ENCODE measurements around the gene PIK3R6.
"Not testable (repeated sequence)": the region's sequence is repeated elsewhere in the genome, so short reads cannot be mapped to it uniquely, and the experiment has no call there.

Gene PIK3R6

DNA sequence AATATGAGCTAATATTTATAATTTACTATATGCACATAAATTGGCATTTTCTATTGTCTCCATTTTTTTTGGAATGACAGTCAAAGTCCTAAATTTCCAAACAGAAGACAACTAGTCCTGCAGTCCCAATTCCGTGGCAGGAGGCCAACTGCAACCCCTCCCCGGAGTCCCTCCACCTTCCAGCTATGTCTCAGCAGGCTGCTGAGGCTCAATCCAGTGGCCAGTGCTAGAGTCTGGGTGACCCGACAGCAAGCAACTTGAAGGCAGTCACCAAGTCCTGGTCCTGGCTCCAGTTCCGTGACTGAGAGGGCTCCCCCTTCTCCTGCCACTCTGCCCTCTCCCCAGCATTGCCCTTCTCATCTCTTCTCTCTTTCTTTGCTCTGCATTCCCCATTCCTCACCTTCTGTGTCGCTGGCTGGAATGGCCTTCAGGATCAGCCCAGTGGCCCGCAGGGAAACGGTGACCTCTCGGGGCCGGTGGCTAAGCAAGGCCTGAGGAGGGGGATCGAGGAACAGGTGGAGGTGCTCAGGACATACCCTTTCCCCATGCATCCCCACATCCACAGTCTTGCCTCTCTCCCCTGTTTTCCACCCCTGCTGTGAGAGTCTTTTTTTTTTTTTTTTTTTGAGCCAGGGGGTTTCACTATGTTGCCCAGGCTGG is 45.9 kb downstream of the PIK3R6 start:
- DNase-seq: no peak

DNA sequence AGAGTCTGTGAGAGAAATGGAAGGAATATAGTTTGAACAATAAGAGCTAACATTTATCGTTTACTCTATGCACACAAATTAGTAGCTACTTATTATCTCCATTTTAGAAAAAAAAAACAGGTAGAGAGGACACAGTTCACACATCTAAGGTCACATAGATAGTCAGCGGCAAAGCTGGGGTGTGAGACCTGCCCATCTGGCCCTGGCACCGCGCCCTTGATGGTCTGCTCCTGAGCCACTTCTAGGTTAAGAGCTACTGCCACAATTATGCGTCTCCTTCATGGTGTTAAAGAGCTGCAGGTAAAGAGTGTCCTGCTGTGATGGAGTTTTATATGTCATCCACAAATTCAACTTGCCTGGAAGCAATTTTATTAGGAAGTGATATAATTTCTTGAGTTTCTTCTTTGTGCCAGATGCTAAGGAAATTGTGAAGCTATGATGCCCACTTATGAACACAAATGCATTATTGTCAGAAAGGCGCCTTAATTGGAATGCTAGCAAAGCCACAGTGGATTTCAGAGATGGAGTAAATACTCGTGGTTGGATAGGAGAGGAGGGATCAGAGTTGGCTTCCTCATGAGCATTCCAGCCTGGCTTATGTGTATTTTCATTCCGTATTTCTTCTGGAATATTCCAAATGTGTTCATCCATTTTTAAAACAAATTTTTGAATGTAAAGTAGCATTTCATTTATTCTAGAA is 47.0 kb downstream of the PIK3R6 start:
- DNase-seq: no peak

DNA sequence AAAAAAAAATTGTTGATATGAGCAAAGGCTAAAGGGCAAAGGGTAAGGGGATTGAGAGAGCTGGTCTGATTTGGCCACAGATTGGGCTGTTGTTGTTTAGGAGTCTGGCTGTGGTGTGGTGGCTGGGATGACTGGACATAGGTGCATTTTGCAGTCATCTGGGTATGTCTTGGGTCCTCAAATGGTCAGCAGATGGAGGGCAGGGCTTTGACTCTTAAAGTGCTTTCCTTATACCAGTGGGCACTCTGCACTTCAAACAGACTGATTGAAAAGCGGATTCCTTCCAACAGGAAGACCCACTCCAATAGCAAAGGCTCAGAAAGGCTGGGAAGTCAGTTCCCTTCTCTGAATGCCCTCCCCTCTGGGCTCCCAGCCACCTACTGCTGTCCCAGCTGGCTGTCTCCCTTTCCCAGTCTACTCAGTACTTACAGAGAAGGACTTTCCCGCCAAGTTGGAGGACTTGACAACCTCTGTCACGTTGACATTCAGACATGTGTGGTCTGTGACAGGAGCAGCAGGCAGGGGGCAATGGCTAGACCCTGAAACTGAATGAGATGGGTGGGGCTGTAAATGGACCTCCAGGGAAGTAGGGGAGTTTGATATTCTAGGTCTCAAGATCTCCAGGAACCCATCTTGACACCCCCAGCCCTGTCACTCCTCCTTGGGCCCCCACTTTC is 48.7 kb downstream of the PIK3R6 start:
- no peak for DNase-seq

DNA sequence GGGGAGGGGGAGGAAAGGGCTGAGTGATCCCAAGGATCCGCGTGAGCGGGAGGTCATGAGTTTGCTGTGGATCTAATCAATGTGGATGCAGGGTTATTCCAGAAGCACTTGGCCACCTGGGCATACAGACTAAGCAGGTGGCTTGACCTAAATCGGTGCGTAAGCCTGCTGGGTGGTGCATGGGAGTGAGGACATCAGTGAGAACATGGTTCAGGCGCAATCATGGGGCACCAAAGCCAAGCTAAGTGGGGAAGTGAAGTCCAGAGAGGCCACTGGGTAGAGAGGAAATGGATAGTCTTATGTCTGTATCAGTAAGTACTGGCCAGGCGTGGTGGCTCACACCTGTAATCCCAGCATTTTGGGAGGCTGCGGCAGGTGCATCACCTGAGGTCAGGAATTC is 49.4 kb downstream of the PIK3R6 start:
- no peak for DNase-seq

DNA sequence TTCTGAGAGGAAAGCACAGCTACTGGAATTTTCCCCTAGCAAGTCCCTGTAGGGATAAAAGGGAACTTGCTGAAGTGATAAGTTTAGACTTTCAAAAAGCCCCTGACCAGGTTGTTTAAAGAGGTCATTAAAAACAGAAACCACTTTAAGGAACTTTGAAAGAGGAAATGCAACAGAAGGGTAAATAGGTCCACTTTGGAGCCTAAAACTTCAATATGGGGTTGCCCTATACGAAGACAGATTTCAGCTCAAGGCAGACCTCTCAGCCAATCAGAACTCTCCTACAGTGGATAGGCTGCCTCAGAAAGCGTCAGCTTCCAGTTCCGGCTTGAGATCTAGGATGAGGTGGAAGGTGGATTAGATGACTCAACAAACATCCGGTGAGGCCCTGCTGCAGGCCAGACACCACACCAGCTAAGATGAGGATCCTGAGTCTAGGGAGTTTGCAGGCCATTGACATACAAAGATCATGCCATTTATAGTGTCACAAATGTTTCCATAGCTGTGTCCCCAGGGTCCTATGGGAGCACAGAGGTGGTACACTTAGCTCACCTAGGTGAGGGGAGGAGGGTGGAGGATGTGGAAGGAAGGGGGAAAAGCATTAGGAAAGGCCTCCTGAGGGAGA is 60.4 kb downstream of the PIK3R6 start:
- DNase-seq: no peak

DNA sequence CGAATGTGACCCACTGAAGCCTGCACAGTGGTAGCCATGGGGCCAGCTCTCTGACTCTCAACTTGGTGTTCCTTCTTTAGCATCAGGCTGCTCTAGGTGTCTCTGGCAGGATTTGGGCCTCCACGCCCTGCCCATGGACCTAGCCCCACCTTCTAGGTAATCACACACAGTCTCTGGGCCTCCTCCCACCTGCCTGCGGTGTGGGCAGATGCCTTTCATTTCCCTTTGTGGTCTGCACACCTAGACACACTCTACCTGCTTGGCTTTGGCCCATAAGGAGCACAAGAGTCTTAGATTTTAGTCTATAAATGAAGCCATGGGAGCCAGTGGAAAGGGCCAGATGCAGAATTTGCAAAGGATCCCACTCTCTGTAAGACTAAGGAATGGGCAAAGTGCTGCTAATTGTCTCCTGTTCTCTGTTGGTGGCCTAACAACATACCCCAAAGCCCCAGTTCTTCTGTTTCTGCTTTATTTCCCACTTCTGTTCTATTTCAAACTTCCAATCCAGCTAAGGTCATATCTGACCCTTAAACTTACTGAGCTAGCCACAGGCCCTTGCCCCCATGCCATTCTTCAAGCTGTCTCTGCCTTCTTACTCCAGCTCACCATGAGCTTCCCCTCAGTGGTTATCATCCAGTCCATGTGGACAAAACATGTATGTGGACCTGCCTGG is 61.1 kb downstream of the PIK3R6 start:
- DNase-seq: no peak

DNA sequence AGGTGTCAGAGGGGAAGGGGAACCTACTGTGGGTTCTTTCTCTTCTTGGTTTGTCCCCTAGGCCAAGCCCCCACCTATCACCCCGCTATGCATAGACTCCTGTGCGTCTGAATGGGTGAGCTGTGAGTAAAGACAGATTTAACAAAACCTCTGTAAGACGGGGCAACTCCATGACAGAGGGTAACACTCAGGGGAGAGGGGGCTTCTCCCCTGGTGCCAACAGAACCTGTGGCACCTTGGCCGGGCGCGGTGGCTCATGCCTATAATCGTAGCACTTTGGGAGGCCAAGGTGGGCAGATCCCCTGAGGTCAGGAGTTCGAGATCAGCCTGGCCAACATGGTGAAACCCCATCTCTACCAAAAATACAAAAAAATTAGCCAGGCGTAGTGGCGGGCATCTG is 62.1 kb downstream of the PIK3R6 start:
- not testable (repeated sequence) for DNase-seq

DNA sequence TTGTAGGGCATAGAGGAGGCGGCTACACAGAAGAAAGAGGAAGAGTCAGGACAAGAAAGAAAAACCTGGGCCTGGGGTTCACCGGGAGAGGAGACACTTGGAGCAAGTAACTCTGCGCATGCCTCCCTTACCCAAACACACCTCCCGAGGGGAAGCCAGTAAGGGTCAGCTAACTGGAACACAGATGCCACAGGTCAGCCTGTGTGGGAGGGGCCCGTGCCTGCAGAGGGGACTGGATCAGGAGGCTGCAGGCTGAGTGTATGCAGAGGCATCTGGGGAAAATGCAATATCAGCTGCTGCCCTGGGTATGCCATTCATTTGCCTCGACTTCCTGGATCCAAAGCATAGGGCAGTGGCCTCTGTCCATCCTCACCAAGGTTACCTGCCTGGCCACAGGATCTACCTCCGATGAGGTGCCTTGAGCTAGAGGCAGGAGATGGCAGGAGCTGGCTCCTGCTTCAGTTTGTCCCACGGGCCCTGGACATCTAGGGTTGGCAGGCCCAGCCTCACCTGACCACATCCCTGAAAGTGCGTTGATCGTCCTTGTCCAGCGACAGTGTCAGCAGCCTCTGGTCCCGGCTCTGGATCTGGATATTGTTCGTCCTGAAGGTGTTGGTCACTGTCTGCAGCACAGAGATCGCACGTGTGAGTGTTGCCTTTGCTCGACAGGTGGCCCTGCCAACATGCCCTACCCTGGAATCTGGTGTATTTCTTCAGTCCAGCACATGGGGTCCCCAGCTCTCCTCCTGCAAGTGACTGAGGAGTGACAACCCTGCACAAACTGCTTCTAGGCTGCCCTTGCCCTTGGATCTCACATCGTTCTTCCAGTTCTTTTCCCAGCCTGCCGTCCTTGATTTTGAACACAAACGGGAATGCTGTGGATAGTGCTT is 63.7 kb downstream of the PIK3R6 start:
- no peak for DNase-seq

DNA sequence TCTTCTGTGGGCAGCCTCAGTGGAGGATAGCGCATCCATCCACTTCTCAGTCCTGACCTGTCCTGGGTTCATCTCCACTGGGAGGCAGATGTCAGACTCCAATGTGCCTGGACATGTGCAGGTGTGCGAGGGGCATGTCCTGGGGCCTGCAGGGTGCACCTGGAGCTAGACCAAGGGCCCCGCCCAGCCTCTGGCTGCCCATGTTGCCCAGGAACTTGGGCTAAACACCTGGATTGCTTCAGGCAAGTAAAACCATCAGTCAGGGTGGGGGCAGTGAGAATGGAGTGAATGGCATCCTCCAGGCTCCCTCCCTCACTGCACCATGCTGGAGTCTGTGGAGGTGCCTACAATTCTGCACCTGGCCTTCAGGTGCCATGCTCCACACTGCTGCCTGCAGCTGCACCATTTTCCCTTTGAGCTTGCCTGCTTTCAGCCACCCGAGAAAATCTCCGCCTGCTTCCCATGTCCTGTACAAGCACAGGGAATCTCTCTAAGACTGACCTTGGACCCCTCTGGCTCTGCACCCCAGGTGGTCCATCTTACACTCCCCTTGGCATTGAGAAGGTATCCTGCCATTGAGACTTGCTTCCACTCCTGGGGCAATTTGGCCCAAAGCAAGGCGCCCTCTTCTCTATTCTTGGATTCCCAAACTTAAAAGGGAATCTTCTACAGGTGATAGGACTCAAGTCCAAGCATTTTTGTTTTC is 66.2 kb downstream of the PIK3R6 start:
- no peak for DNase-seq

DNA sequence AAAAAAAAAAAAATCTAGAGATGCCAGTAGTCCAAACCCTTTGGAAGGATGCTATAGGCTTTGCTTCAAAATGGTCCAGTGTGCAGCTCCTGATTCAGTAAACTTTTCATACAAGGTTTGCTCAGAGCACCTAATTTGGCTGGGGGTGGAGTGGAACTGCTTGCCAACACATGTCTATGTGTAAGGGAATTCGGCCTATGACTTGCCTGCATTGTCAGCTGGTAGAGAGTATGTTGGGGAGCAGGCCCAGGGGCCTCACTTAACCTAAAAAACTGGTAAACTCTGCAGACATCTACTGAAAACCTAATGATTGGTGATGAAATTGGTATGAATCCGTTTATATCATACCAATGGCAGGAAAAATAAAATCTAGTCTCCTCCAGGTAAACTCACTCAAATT is 66.8 kb downstream of the PIK3R6 start:
- no peak for DNase-seq

DNA sequence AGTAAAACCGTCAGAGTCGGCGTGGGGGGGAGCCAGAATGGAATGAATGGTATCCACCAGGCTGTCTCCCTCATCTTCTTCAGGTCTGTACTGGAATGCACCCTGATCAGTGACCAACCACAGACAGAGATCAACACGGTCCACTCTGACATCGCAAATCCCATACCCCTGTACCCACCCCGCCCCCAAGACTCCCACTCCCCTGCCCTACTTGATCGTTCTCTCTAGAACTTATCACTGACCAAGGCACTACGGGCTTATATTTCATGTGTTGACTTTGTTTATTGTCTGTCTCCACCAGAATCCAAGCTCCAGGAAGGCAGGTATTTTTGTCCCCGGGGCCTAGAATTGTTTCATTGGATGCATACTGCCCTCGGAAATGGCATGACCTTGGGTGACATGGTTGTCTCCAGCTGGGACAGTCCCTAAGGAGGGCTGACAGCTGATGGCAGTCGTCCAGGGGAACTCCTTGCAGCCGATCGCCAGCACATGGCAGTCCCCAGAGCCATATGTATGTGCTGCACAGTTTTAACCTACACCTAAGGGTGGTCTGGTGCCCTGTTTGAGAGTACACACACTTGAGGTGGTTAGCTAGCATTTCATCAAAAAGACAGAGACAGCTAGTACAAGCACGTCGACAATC is 67.8 kb downstream of the PIK3R6 start:
- no peak for DNase-seq

DNA sequence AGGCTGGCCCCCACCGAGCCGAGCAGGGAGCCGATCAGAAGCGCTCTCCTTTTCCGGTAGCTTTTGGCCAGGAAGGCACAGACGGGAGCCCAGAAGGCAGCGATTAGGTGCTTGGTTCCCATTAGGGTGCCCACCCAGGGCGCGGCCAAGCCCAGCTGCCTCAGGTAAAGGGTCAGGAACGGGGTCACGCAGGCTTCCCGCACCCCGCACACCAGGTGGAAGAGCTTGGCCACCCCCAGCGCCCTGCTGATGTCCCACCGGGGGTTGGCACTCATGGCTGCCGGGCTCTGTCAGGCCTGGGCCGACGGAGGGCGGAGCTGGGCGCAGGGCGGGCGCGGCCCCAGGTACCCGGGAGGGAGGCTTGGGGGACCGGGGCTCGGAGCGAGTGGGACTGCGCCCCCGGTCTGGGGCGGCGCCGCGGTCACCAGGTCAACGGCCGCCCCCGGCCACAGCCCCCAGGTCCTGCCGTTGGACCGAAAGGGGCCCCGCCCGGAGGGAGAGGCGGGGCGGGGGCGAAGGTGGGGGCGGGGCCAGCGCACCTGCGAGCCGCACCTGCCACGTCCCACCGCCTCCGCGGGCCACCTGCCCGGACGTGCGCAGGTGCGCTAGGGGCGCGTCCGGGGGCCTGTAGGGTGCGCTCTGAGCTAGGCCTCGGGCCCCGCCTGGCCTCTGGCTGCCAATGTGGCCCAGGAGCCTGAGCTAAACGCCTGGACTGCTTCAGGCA is 68.5 kb downstream of the PIK3R6 start, which contains the start of gene MFSD6L:
Gene MFSD6L, minus strand, starts transcription at position 520 of the 724 bp plus-strand sequence. Its CDS starts 245 bp downstream, at position 275.
- DNase-seq: peak; percentile 19

DNA sequence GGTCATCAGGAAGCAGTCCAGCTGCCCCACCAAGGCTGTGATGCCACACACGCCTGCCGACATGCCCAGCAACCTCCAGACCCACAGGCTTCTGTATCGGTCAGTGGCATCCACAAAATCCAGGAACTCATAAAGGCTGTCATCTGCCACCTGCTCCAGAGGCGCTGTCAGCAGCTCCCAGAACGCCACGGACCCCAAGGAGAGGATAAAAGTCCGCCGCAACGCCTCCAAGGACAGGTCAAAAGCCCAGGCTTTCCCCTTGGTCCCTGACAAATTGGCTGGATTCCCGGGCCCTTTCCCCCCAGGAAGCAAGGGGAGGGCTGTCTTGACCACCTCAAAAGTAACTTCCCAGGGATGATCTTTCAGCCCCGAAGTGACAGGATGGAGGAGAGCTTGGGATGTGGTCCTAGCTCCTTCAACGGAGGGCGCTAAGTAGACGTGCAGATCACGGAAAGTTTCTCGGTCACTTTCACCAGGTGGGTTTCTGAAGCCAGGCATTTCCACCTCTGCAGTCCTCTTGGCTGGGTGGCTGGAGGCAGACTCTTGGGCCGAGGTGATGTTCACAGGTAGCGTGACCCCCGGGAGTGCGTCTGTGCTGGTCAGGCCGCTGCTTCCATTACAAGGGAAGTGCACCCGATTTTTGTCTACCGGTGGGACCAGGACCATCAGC is 69.2 kb downstream of the PIK3R6 start:
- DNase-seq: no peak

DNA sequence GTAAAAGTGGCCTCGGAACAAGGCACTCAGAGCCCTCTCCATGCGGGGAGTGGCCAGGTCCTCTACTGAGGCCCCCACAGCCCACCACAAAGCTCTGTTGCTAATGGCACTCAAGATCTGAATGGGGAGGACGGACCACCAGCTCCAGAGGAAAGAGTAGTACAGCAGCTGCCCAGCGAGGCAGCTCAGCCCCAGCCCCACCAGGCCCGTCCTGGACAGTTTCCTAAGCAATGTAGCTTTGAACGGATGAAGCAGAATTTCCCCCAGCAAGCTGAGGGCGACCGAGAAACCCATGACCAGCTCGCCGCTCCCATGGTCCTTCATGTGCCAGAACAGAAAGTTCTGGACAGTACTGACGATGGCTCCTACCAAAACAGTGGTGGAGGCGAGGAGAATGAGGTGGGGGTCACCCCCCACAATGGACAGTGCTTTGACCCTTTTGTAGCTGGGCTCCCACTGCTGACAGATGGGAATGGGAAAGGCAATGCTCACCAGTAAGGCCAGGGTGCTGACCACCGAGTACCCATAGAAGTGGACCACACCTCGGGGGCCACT is 69.8 kb downstream of the PIK3R6 start:
- DNase-seq: no peak

DNA sequence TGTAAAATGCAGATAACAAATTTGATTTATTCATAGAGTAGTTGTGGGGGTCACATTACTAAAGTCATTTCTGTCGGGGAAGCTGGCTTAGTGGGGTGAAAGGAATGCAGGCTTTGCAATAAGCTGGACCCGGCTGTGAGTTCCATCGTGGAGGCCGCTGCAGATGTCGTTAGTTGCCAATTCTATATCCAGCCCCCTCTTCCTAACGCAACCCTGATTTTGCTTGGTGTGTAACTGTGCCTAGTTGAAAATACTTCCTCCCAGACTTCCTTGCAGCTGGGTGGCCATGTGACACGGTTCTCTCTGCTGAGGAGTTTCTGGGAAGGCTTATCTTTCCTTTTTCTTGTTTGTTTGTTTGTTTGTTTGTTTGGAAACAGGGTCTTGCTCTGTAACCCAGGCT is 72.8 kb downstream of the PIK3R6 start:
- no peak for DNase-seq

DNA sequence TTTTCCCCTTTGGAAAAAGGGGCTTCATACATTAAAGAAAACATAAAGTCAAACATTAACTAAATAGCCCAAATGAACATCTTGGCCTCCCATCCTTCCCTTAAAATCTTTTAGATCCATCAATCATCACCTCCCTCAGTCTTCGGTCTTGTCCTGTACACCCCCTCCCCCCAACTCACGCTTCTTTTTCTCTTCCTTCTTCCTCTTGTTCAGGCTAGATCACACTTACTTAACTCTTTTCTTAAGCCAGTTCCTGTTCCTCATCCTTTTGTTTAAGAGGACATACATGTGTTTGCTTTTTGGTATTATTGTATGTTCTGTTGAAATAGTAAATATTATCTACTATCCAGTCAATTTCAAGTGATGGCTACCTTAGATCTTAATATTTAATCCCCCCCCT is 73.8 kb downstream of the PIK3R6 start:
- DNase-seq: no peak

DNA sequence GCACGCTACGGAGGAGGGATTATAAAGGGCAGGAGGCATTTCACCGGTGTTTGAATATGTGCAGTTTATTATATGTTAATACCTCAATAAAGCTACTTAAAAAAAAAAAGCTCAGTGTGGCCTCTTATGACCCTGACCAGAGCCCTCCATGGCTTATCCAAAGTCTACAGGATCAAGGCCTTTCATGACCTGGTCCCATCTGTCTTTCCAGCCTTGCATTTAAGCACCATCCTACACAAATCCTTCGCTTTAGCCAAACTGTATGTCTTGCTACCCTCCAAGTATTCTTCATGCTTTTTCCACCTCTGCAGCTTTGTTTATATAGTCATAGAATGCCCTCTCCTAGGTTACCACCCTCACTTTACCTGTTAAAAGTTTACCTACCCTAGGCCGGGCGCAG is 74.8 kb downstream of the PIK3R6 start:
- DNase-seq: no peak

DNA sequence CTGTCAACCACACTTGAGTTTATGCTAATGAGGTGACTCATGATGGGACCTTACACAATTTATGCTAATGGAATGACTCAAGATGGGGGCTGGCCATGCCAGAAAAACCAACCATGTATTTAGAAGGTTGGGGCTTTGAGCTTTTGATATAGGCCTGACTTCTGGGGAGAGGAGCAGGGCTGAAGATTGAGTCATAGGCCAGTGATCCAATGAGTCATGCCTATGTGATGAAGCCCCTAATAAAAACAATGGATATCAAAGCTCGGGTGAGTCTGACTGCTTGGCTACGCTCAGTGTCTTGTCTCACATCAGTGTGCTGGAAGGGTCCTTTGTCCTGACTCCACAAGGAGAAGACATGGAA is 75.6 kb downstream of the PIK3R6 start:
- no peak for DNase-seq

DNA sequence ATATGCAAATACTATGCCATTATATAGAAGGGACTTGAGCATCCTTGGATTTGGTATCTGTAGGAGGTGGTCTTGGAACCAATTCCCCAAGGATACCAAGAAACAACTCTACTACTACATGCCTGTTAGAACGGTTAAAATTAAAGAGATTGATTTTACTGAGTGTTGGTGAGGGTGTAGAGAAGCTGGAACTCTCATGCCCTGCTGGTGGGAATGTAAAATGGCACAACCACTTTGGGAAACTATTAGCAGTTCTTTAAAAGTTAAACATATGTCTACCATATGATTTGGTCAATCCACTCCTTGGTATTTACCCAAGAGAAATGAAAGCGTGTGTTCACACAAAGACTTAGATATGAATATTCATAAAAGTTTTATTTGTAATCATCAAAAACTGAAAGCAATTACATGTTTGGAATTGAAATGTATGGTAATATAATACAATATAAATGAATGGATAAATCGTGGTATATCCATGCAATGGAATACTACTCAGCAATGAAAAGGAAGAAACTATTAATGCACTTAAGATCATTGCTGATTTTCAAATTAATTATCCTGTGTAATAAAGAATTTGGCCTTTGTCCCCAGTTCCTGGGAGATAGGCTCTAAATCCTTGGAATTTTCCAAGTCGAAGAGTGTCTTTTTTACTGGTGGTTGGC is 76.1 kb downstream of the PIK3R6 start:
- DNase-seq: no peak

All from NCI-H2107 (cell line).